GM10266 (cell line): ENCODE results near the gene DEPDC1B.

ENCODE experiments used
- DNase-seq: peaks from one replicate; pipeline ENCODE4 v3.0.0; 2012; ENCODE audit errors: extremely low spot score
- TF ChIP-seq, protein P1 (sequence below): IDR thresholded peaks from 2 replicates; pipeline ENCODE4 v1.5.1; 2012; ENCODE audit warnings: mild to moderate bottlenecking, low read depth; ENCODE audit not compliant: control insufficient read depth, insufficient read depth; ENCODE audit errors: missing control alignments

The DEPDC1B gene

GRCh38 chr5:60613826-60614225 is 86.1 kb downstream of the DEPDC1B start:
- TF ChIP-seq, protein P1, sequence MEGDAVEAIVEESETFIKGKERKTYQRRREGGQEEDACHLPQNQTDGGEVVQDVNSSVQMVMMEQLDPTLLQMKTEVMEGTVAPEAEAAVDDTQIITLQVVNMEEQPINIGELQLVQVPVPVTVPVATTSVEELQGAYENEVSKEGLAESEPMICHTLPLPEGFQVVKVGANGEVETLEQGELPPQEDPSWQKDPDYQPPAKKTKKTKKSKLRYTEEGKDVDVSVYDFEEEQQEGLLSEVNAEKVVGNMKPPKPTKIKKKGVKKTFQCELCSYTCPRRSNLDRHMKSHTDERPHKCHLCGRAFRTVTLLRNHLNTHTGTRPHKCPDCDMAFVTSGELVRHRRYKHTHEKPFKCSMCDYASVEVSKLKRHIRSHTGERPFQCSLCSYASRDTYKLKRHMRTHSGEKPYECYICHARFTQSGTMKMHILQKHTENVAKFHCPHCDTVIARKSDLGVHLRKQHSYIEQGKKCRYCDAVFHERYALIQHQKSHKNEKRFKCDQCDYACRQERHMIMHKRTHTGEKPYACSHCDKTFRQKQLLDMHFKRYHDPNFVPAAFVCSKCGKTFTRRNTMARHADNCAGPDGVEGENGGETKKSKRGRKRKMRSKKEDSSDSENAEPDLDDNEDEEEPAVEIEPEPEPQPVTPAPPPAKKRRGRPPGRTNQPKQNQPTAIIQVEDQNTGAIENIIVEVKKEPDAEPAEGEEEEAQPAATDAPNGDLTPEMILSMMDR = no peak
- DNase-seq = no peak

GRCh38 chr5:60611099-60611740 is 88.7 kb downstream of the DEPDC1B start:
- TF ChIP-seq, protein P1 = no peak
- no peak for DNase-seq

- TF ChIP-seq, protein P1 = no peak
- no peak for DNase-seq
These were observed 95.2 kb downstream of the DEPDC1B start for GRCh38 chr5:60604771-60605170.

DNA sequence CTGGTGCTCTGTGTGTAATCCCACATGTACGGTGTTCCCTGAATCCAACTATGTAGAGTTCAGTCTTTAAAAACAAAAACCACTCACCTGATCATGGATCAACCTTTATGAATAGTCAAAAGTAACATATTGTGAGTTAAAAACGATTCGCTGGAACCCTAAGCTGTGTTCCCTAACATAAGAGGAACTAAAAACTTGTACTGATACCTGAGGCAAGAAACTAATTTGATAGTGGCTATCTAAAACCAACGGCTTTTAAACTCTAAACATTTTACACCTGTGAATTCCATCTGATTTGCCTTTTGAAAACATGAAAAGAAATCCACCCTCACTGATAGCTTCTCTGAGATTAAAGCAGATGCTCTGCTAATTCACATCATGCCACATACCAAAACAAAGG is 101.5 kb downstream of the DEPDC1B start:
- TF ChIP-seq, protein P1 = no peak
- no peak for DNase-seq

- TF ChIP-seq, protein P1 = no peak
- peak; percentile 10 for DNase-seq
These were observed 102.2 kb downstream of the DEPDC1B start for GRCh38 chr5:60597572-60598320.

GRCh38 chr5:60594715-60595477 is 105.1 kb downstream of the DEPDC1B start:
- TF ChIP-seq, protein P1 = no peak
- no peak for DNase-seq
